Neural progenitor cell (in vitro differentiated cells): ENCODE measurements around the gene BEGAIN. TPM values are rescaled to one million over a fixed set of nuclear protein-coding genes. Genes with fewer than 3 reads are reported as not detected.
A peak's percentile ranks its signal among the peaks of the same experiment; 100 is the strongest.

Experiments used
- DNase-seq: peaks from one replicate; pipeline ENCODE4 v3.0.0-alpha.2; 2016; ENCODE audit warnings: low spot score
- H2AFZ ChIP-seq: fragments of 200-600 bp; sonication (generic); replicated peaks from 2 replicates; pipeline ENCODE4 v1.6.1; 2016; ENCODE audit warnings: antibody characterized with exemption
- H3F3A ChIP-seq: fragments of 200-600 bp; sonication (generic); 2 replicates; pipeline ENCODE4 v1.6.1; 2016; ENCODE audit warnings: antibody characterized with exemption, low read depth
- H3K27ac ChIP-seq: fragments of 200-600 bp; sonication (generic); 2 replicates; pipeline ENCODE4 v1.5.1; 2016; ENCODE audit warnings: mild to moderate bottlenecking
- H3K27me3 ChIP-seq: fragments of 200-600 bp; sonication (generic); 2 replicates; pipeline ENCODE4 v1.6.1; 2016; ENCODE audit warnings: mild to moderate bottlenecking, moderate library complexity
- H3K36me3 ChIP-seq: fragments of 200-600 bp; sonication (generic); 2 replicates; pipeline ENCODE4 v1.5.1; 2016
- H3K4me1 ChIP-seq: fragments of 200-600 bp; sonication (generic); 2 replicates; pipeline ENCODE4 v1.6.1; 2016; ENCODE audit warnings: mixed run types
- H3K4me2 ChIP-seq: fragments of 200-600 bp; sonication (generic); 2 replicates; pipeline ENCODE4 v1.6.1; 2016
- H3K4me3 ChIP-seq: fragments of 200-600 bp; sonication (generic); 2 replicates; pipeline ENCODE4 v1.5.1; 2016
- H3K79me2 ChIP-seq: fragments of 200-600 bp; sonication (generic); 2 replicates; pipeline ENCODE4 v1.6.1; 2016; ENCODE audit warnings: low read depth
- H3K9ac ChIP-seq: fragments of 200-600 bp; sonication (generic); 2 replicates; pipeline ENCODE4 v1.6.1; 2016
- H3K9me3 ChIP-seq: fragments of 200-600 bp; sonication (generic); 2 replicates; pipeline ENCODE4 v1.5.1; 2016; ENCODE audit warnings: low read depth
- H4K20me1 ChIP-seq: fragments of 200-600 bp; sonication (generic); 2 replicates; pipeline ENCODE4 v1.6.1; 2016; ENCODE audit warnings: low read depth
- H3K27ac Mint-ChIP-seq: 3 replicates; pipeline ENCODE4 v1.8.0; 2021; ENCODE audit warnings: mixed read lengths
- H3K27me3 Mint-ChIP-seq: 2 replicates; pipeline ENCODE4 v1.8.0; 2022; ENCODE audit warnings: low read depth, mild to moderate bottlenecking, inconsistent platforms, moderate library complexity, mixed read lengths; ENCODE audit not compliant: insufficient read depth
- H3K36me3 Mint-ChIP-seq: 3 replicates; pipeline ENCODE4 v1.8.0; 2021; ENCODE audit warnings: mixed read lengths
- H3K4me1 Mint-ChIP-seq: 3 replicates; pipeline ENCODE4 v1.8.0; 2021; ENCODE audit warnings: mixed read lengths
- H3K4me3 Mint-ChIP-seq: 3 replicates; pipeline ENCODE4 v1.8.0; 2021; ENCODE audit warnings: mild to moderate bottlenecking, moderate library complexity, mixed read lengths
- H3K9me3 Mint-ChIP-seq: 3 replicates; pipeline ENCODE4 v1.8.0; 2020; ENCODE audit warnings: mixed read lengths
- CTCF ChIP-seq: fragments of 200-600 bp; sonication (generic); IDR thresholded peaks from 2 replicates; pipeline ENCODE4 v1.5.1; 2017; ENCODE audit warnings: antibody characterized with exemption, mild to moderate bottlenecking
- EZH2 ChIP-seq: fragments of 200-600 bp; sonication (generic); IDR thresholded peaks from 2 replicates; pipeline ENCODE4 v1.6.1; 2017; ENCODE audit warnings: antibody characterized with exemption, mild to moderate bottlenecking, moderate library complexity
- EZH2phosphoT487 ChIP-seq: fragments of 200-600 bp; sonication (generic); IDR thresholded peaks from 2 replicates; pipeline ENCODE4 v1.6.1; 2017; ENCODE audit warnings: antibody characterized with exemption
- total RNA-seq: library from RNA; depleted of rRNA; stranded (reverse); fragments of >200 nt; gene quantifications from 2 replicates; pipeline ENCODE4 v1.2.3, GENCODE V29; 2015; ENCODE audit warnings: low replicate concordance

Gene BEGAIN
- total RNA-seq, 1 donor from 2014 or later = 4.0 TPM

DNA sequence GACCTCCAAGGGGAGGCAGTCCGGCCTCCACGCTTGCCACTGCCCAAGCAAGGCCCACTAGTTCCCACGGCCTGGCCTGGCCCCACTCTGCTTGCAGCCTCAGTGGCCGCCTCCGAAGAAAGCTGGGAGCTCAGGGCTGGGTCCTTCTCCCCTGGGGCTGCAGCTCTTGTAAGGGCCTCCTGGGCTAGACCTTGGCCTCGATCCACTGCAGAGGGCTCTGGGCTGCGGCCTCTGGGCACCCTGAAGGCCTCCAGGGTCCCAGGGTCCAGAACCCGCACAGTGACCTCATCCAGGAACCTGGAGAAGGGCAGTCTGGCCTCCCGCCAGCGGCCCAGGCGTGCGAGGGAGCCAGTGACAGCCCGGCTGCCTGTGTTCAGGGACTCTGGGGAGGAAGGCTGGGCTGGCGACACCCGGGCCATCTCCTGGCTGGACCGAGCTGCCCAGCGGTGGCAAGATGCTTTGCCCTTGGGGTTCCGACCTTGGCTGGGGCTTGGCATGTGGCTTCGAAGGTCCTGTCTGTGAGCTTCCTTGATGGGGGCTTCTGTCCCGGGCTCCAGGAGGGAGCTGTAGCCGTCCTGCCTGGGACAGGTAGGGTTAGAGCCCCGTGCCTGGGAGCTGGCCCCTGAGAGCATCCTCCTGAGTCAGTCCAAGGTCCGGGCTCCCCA is 9.8 kb downstream of the BEGAIN start:
- Histone ChIP-seq H3K4me2 (no peak overlapping the region), H3K4me3 (no peak overlapping the region), H3K36me3 (no peaks in the 10 kb centered on the region), H3K27me3 (no peaks in the 10 kb centered on the region), H3K79me2 (no peaks in the 10 kb centered on the region), H4K20me1 (no peaks in the 10 kb centered on the region), H3K4me1 (peaks cover 19% of the 10 kb centered on the region), H3F3A (no peaks in the 10 kb centered on the region), H2AFZ (no peak overlapping the region), H3K27ac (no peak overlapping the region), H3K9ac (no peak overlapping the region), H3K9me3 (no peaks in the 10 kb centered on the region)
- Mint-ChIP-seq H3K9me3 (no peaks in the 10 kb centered on the region), H3K27ac (no peak overlapping the region), H3K27me3 (peaks cover 11% of the 10 kb centered on the region), H3K36me3 (no peaks in the 10 kb centered on the region), H3K4me3 (no peak overlapping the region), H3K4me1 (peaks cover 18% of the 10 kb centered on the region)
- no peak for DNase-seq
- TF ChIP-seq EZH2 = no peak
- TF ChIP-seq EZH2phosphoT487 = no peak
- no peak for TF ChIP-seq CTCF

DNA sequence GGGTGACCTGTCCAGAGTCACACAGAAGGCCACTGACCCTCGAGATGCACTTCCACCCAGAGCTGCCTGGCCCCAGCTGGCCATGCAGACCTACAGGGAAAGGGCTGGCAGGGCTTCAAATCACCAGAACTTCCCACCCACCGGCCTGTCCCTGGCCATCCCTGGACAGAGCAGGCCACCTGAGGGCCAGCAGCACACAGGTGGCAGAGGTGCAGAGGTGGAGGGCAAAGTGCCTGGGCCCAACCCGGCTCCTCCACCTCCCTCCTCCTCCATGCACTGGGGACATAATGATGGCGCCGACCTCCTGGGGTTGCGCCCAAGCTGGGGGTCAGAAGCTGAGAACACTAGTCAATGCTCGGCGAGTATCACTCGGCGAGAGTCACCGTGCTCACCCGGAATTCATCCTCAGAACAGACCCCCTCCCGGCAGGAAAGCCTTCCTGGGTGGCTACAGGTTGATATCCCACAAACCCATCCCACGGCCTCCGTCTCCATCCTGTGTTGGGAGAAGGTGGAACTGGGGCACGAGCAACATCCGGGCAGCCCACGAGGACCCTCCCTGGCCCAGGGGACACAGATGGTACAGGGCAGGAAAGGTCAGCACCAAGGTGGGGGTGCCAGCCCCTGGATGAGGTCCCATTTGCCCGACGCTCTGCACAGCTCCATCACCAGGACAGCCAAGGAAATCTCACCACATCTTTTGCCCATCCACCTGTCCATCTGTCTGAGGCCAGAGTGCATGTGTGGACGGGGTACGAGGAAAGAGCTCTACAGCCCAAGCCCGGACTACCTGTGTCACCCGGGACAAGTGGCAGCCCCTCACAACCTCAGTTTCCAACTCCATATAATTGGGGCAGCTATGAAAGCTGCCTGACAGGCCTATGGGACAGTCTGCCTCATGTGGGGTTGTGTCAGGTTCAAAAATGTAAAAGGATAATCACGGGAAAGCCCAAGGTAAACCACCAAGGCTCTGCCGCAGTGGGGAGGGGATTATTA is 10.8 kb downstream of the BEGAIN start:
- Histone ChIP-seq H3K4me3 (no peak overlapping the region), H2AFZ (no peak overlapping the region), H3K4me1 (peaks cover 19% of the 10 kb centered on the region), H3K79me2 (no peaks in the 10 kb centered on the region), H3K27me3 (no peaks in the 10 kb centered on the region), H3K36me3 (no peaks in the 10 kb centered on the region), H3K27ac (no peak overlapping the region), H3K9me3 (no peaks in the 10 kb centered on the region), H3F3A (peaks cover under 1% of the 10 kb centered on the region), H4K20me1 (no peaks in the 10 kb centered on the region), H3K9ac (no peak overlapping the region), H3K4me2 (no peak overlapping the region)
- Mint-ChIP-seq H3K4me3 (no peak overlapping the region), H3K27ac (peak overlapping the region; percentile 79), H3K9me3 (no peaks in the 10 kb centered on the region), H3K4me1 (peaks cover 23% of the 10 kb centered on the region), H3K36me3 (no peaks in the 10 kb centered on the region), H3K27me3 (peaks cover 15% of the 10 kb centered on the region)
- TF ChIP-seq EZH2 (no peak), EZH2phosphoT487 (no peak), CTCF (no peak)
- no peak for DNase-seq

GRCh38 chr14:100575266-100575995 is 11.8 kb downstream of the BEGAIN start:
- Histone ChIP-seq H3K9me3 (no peaks in the 10 kb centered on the region), H3K9ac (no peak overlapping the region), H3F3A (peaks cover 6% of the 10 kb centered on the region), H3K4me1 (peaks cover 19% of the 10 kb centered on the region), H2AFZ (no peak overlapping the region), H3K27ac (no peak overlapping the region), H3K4me2 (peak overlapping the region; percentile 27), H3K4me3 (no peak overlapping the region), H4K20me1 (no peaks in the 10 kb centered on the region), H3K79me2 (no peaks in the 10 kb centered on the region), H3K36me3 (no peaks in the 10 kb centered on the region), H3K27me3 (peaks cover 3% of the 10 kb centered on the region)
- Mint-ChIP-seq H3K9me3 (no peaks in the 10 kb centered on the region), H3K27ac (no peak overlapping the region), H3K36me3 (no peaks in the 10 kb centered on the region), H3K4me3 (no peak overlapping the region), H3K4me1 (peaks cover 23% of the 10 kb centered on the region), H3K27me3 (peaks cover 19% of the 10 kb centered on the region)
- no peak for DNase-seq
- TF ChIP-seq EZH2phosphoT487 (no peak), CTCF (no peak), EZH2 (no peak)
